Mammary microvascular endothelial cell (primary cell): ENCODE measurements around the gene IARS1. TPM values are rescaled to one million over a fixed set of nuclear protein-coding genes. Genes with fewer than 3 reads are reported as not detected.

ENCODE experiments used
- total RNA-seq: library from RNA; depleted of rRNA; stranded (reverse); fragments of >200 nt; gene quantifications from 2 replicates; pipeline ENCODE4 v1.2.3, GENCODE V29; 2015

IARS1 gene
- 133 and 141 TPM in 2 replicates for total RNA-seq

DNA sequence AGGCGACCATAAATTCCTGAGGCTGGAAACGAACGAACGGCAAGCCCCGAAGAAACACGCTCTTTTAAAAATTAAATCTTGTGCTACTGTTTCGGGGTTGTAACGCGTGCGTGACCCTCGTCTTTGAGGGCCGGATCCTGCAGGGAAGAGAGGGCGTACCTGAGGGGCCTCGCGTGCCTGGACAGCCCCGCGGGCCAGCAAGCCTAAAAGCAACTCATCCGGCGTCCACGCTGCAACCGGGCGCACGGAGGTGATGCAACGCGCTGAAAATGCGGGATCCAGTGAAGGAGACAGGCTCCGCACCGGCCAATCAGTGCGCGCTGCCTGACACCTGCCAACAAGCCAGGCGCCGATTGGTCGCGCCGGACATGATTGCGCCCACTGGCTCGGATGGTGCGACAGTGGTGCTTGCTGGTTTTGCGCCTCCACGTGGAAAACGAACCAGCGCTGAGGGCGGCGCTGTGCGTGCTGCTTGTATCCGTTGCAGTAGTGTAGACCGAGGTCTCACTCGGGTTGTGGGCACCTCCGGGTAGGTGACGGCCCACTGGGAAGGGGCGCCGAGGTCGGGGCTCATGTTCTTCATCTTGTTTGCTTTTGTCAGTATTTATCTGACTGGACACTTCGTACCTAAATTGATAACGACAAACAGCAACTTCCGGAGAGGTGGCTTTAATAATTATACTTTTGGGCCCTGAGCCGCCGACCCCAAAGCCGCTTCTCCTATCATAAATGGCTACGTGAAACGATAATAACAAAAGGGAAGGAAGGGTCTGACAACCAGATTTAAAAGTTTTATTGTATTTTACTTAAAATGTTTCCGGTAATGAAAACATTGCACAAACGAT lies at the start of gene IARS1:
Gene IARS1, minus strand, starts transcription at position 246 of the 845 bp plus-strand sequence. CDS start 4,278 bp downstream, outside the sequence.

DNA sequence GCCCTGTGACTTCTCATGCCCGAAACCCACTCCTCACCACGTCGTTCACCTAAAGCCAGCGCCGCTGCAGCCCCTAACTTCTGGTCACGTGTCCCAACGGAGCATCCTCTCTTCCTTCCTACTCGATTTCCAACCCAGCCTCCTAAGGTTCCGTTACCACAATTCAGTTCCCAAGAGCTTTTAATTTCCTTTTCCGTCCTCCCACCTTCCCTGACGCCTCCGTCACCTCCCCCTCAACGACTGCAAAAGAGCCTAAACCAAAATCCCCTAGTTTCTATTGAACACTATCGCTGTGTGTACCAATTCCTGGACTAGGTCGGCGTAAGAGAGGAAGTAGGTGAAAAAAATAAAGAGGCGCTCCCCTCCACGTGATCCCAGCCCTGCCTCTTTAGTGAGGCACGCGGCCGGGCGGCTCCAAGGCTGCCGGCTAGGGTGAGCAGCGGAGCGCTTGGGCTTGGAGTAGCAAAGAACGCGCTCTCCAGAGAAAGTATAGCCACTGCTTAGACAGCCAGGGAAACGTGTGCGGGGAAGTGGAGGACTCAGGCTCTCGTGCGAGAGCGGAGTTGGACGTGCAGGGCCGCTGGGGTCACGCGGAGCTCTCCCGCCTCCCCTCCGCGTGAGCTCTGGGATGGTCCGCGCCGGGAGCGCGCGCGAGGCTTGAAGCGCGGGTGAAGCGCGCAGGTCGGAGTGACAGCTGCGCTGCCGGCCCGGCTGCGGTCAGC lies 31.9 kb upstream of the IARS1 start, which contains the start of the genes CENPP and NOL8:
Gene CENPP, plus strand, starts transcription at position 685 of the 722 bp plus-strand sequence.
Gene NOL8, minus strand, starts transcription at position 82 of the 722 bp plus-strand sequence. CDS start 1,189 bp downstream, outside the sequence.

Other genes with a start within 250 kb of the IARS1 start
- 81.4 and 91.0 TPM in 2 replicates for gene SPTLC1, start 178.3 kb downstream of the IARS1 start, total RNA-seq
- 20.2 and 22.5 TPM in 2 replicates for gene NOL8, start 31.7 kb upstream of the IARS1 start, total RNA-seq
- gene CENPP, start 32.3 kb upstream of the IARS1 start, total RNA-seq = 8.7 and 10.7 TPM in 2 replicates
- gene OGN, start 110.9 kb upstream of the IARS1 start, total RNA-seq = not detected in 2 replicates
- not detected in 2 replicates for gene OMD, start 130.8 kb upstream of the IARS1 start, total RNA-seq
- 0.07 TPM in 1 of 2 replicates, not detected in the other for gene ASPN, start 188.8 kb upstream of the IARS1 start, total RNA-seq
- gene ECM2, start 242.3 kb upstream of the IARS1 start, total RNA-seq = not detected in 2 replicates